Caco-2 (cell line): ENCODE measurements around the gene TUBB3. TPM values are rescaled to one million over a fixed set of nuclear protein-coding genes. Genes with fewer than 3 reads are reported as not detected.
"Not testable (repeated sequence)": the region's sequence is repeated elsewhere in the genome, so short reads cannot be mapped to it uniquely, and the experiment has no call there.

Experiments
- BruUV-seq: library from RNA; stranded (reverse); fragments of 400-500 nt; replicated peaks from 2 replicates; lab custom pipeline; 2021; lab: Mats Ljungman, UMichigan
- CTCF ChIA-PET: fragments of 300-600 bp; sonication (Branson Sonifier 250); formaldehyde crosslinking; loops from one replicate; lab custom pipeline; 2022; ENCODE audit warnings: antibody characterized with exemption; lab: Charles Lee
- POLR2A ChIA-PET: fragments of 300-600 bp; sonication (Branson Sonifier 250); formaldehyde crosslinking; loops from one replicate; lab custom pipeline; 2022; ENCODE audit warnings: antibody characterized with exemption; lab: Charles Lee
- DNase-seq, 2 experiments: peaks; one replicate each; pipeline versions ENCODE4 v3.0.0 to v3.0.0-alpha.2; 2020 to 2022
- H3K27me3 ChIP-seq: replicated peaks from 2 replicates; pipeline ENCODE4 v1.6.0; 2011; ENCODE audit warnings: low read length; ENCODE audit not compliant: control insufficient read depth, insufficient read depth
- H3K36me3 ChIP-seq: 2 replicates; pipeline ENCODE4 v1.5.1; 2011; ENCODE audit warnings: low read length; ENCODE audit not compliant: control insufficient read depth, insufficient read depth
- H3K4me1 ChIP-seq: fragments of 250-450 bp; sonication (Bioruptor Pico); 2 replicates; pipeline ENCODE4 v1.5.1; 2020; ENCODE audit warnings: mild to moderate bottlenecking
- H3K4me3 ChIP-seq: 2 replicates; pipeline ENCODE4 v1.5.1; 2011; ENCODE audit warnings: low read depth, mild to moderate bottlenecking, control low read depth, low read length
- H3K9me3 ChIP-seq: fragments of 250-450 bp; sonication (Bioruptor Pico); 2 replicates; pipeline ENCODE4 v1.5.1; 2020; ENCODE audit warnings: mild to moderate bottlenecking, moderate library complexity
- H3K27ac Mint-ChIP-seq: one replicate; pipeline ENCODE4 v1.8.0; 2022; ENCODE audit warnings: mixed read lengths; ENCODE audit not compliant: unreplicated experiment
- H3K27me3 Mint-ChIP-seq: one replicate; pipeline ENCODE4 v1.8.0; 2022; ENCODE audit warnings: mixed read lengths; ENCODE audit not compliant: insufficient read depth, unreplicated experiment
- H3K36me3 Mint-ChIP-seq: one replicate; pipeline ENCODE4 v1.8.0; 2022; ENCODE audit warnings: mild to moderate bottlenecking, mixed read lengths; ENCODE audit not compliant: insufficient read depth, unreplicated experiment
- H3K4me1 Mint-ChIP-seq: one replicate; pipeline ENCODE4 v1.8.0; 2022; ENCODE audit warnings: low read depth, mixed read lengths; ENCODE audit not compliant: unreplicated experiment
- H3K4me3 Mint-ChIP-seq: one replicate; pipeline ENCODE4 v1.8.0; 2022; ENCODE audit warnings: mild to moderate bottlenecking, moderate library complexity, mixed read lengths; ENCODE audit not compliant: unreplicated experiment
- H3K9me3 Mint-ChIP-seq: one replicate; pipeline ENCODE4 v1.8.0; 2022; ENCODE audit warnings: mixed read lengths; ENCODE audit not compliant: unreplicated experiment
- CTCF ChIP-seq, 2 experiments: fragments of 200-600 bp in 1 of 2; IDR thresholded peaks; 1 replicate in 1 of 2; 2 replicates in 1 of 2; pipeline versions ENCODE4 v1.5.1 to v1.8.0; 2011 to 2022; ENCODE audit warnings: antibody characterized with exemption in 1 of 2, control low read depth in 1 of 2, inconsistent platforms in 1 of 2, low read depth in 1 of 2, low read length in 1 of 2, mild to moderate bottlenecking in 1 of 2, moderate library complexity in 1 of 2; ENCODE audit not compliant: insufficient read depth in 1 of 2, severe bottlenecking in 1 of 2, unreplicated experiment in 1 of 2
- intact Hi-C: fragments of 100-400 bp; cut with micrococcal nuclease; formaldehyde crosslinking; loops from one replicate; pipeline ENCODE4 v1.10.0; 2022; ENCODE audit not compliant: unreplicated experiment
- total RNA-seq: library from RNA; stranded (reverse); gene quantifications from 2 replicates; pipeline ENCODE4 v1.2.3, GENCODE V29; 2022

The TUBB3 gene
- total RNA-seq, 1 experiment from 2014 or later, result 31.3 TPM

- no peak for TF ChIP-seq CTCF (IDR thresholded peaks at IDR 0.05; ENCODE audit: insufficient read depth in 1 of 2, low read depth in 1 of 2, low read length in 1 of 2, severe bottlenecking in 1 of 2, unreplicated experiment in 1 of 2)
- peaks cover 5% of the 10 kb centered on the region for H3K4me1 ChIP-seq
- no peaks in the 10 kb centered on the region for H3K9me3 Mint-ChIP-seq
- H3K9me3 ChIP-seq, result no peaks in the 10 kb centered on the region
- ChIA-PET POLR2A (interaction anchor here (1.3 kb wide), 1 partner anchor 12 kb away, joined by 4 read pairs; no protein-coding TSS in a partner anchor), CTCF (no interaction called here)
- no peaks in the 10 kb centered on the region for H3K27me3 Mint-ChIP-seq
- no peak overlapping the region for H3K4me3 Mint-ChIP-seq
- no TSS peak for BruUV-seq
- no peak for DNase-seq
- peaks cover 23% of the 10 kb centered on the region for H3K36me3 Mint-ChIP-seq
- H3K27me3 ChIP-seq, result no peaks in the 10 kb centered on the region
- H3K4me3 ChIP-seq, result no peak overlapping the region
- intact Hi-C loops, result no loop called here
- H3K36me3 ChIP-seq, result no peaks in the 10 kb centered on the region
- no peak overlapping the region for H3K27ac Mint-ChIP-seq
- H3K4me1 Mint-ChIP-seq, result peaks cover 15% of the 10 kb centered on the region
These were observed 11.7 kb downstream of the TUBB3 start for GRCh38 chr16:89934611-89935553.

- H3K4me1 ChIP-seq, H3K4me3 Mint-ChIP-seq, H3K9me3 ChIP-seq, intact Hi-C loops, H3K4me3 ChIP-seq, H3K9me3 Mint-ChIP-seq, DNase-seq, H3K27ac Mint-ChIP-seq, CTCF ChIA-PET, H3K27me3 ChIP-seq, H3K27me3 Mint-ChIP-seq, BruUV-seq, H3K36me3 ChIP-seq: not testable (repeated sequence)
- Mint-ChIP-seq H3K4me1 (peaks cover 15% of the 10 kb centered on the region), H3K36me3 (peaks cover 23% of the 10 kb centered on the region)
- POLR2A ChIA-PET, result interaction anchor here (1.3 kb wide), 1 partner anchor 13 kb away, joined by 4 read pairs; no protein-coding TSS in a partner anchor
These were observed 12.5 kb downstream of the TUBB3 start for GRCh38 chr16:89935620-89936019.

- H3K36me3 Mint-ChIP-seq, result peaks cover 23% of the 10 kb centered on the region
- no TSS peak for BruUV-seq
- ChIA-PET CTCF (no interaction called here), POLR2A (interaction anchor here (1.3 kb wide), 1 partner anchor 13 kb away, joined by 4 read pairs; no protein-coding TSS in a partner anchor)
- no peaks in the 10 kb centered on the region for H3K9me3 Mint-ChIP-seq
- Histone ChIP-seq H3K9me3 (no peaks in the 10 kb centered on the region), H3K27me3 (no peaks in the 10 kb centered on the region), H3K36me3 (no peaks in the 10 kb centered on the region), H3K4me1 (peaks cover 5% of the 10 kb centered on the region), H3K4me3 (no peak overlapping the region)
- no peak overlapping the region for H3K4me3 Mint-ChIP-seq
- TF ChIP-seq CTCF (IDR thresholded peaks at IDR 0.05; ENCODE audit: insufficient read depth in 1 of 2, low read depth in 1 of 2, low read length in 1 of 2, severe bottlenecking in 1 of 2, unreplicated experiment in 1 of 2), result no peak
- H3K4me1 Mint-ChIP-seq, result peaks cover 15% of the 10 kb centered on the region
- H3K27ac Mint-ChIP-seq, result no peak overlapping the region
- DNase-seq, result no peak
- H3K27me3 Mint-ChIP-seq, result no peaks in the 10 kb centered on the region
- intact Hi-C loops, result no loop called here
These were observed 12.9 kb downstream of the TUBB3 start for GRCh38 chr16:89936034-89936433.
